GM19239 (cell line): ENCODE data around the gene XAB2.

Experiments
- DNase-seq: peaks from one replicate; pipeline ENCODE4 v3.0.0; 2011; ENCODE audit warnings: low spot score; ENCODE audit not compliant: insufficient read length
- FAIRE-seq: peaks from 2 replicates; lab custom pipeline; 2011; peaks lifted over from hg19 to GRCh38; lab: Jason Lieb, UNC

The XAB2 gene

GRCh38 chr19:7636317-7636690 is 7.0 kb upstream of the XAB2 start:
- DNase-seq (no peak), FAIRE-seq (no peak)

GRCh38 chr19:7635670-7636069 is 6.3 kb upstream of the XAB2 start:
- FAIRE-seq, result no peak
- DNase-seq, result no peak

- no peak for FAIRE-seq
- DNase-seq, result no peak
Observed at GRCh38 chr19:7633698-7634097, 4.4 kb upstream of the XAB2 start, which contains the start of gene PCP2. Gene PCP2 (minus strand): TSS chr19:7633719. CDS start chr19:7633457, 262 bp downstream.

- DNase-seq, result no peak
Observed at GRCh38 chr19:7632340-7633203, 3.2 kb upstream of the XAB2 start.

GRCh38 chr19:7631577-7631976 is 2.2 kb upstream of the XAB2 start:
- DNase-seq (no peak), FAIRE-seq (no peak)

More at GRCh38 chr19:7632340-7633203, 3.2 kb upstream of the XAB2 start:
- FAIRE-seq, result no peak

GRCh38 chr19:7628589-7629311 is 595 bp downstream of the XAB2 start:
- DNase-seq (no peak), FAIRE-seq (peak; percentile 75)

GRCh38 chr19:7627166-7627565 is 2.2 kb downstream of the XAB2 start:
- FAIRE-seq (no peak), DNase-seq (no peak)

GRCh38 chr19:7625763-7626372 is 3.5 kb downstream of the XAB2 start:
- FAIRE-seq (no peak), DNase-seq (no peak)

- no peak for FAIRE-seq
- no peak for DNase-seq
Observed at GRCh38 chr19:7624810-7625209, 4.5 kb downstream of the XAB2 start.

GRCh38 chr19:7623725-7624603 is 5.4 kb downstream of the XAB2 start:
- DNase-seq (no peak), FAIRE-seq (no peak)

GRCh38 chr19:7622933-7623685 is 6.2 kb downstream of the XAB2 start:
- FAIRE-seq (no peak), DNase-seq (no peak)

GRCh38 chr19:7620442-7621412 is 8.6 kb downstream of the XAB2 start:
- FAIRE-seq (no peak), DNase-seq (no peak)

GRCh38 chr19:7619671-7620441 is 9.5 kb downstream of the XAB2 start:
- no peak for FAIRE-seq
- DNase-seq, result no peak

- DNase-seq (no peak), FAIRE-seq (no peak)
Observed at GRCh38 chr19:7618771-7619510, 10.4 kb downstream of the XAB2 start.

- no peak for FAIRE-seq
- DNase-seq, result no peak
Observed at GRCh38 chr19:7618348-7618747, 11.0 kb downstream of the XAB2 start.

GRCh38 chr19:7617735-7618134 is 11.6 kb downstream of the XAB2 start:
- DNase-seq (no peak), FAIRE-seq (no peak)

GRCh38 chr19:7617172-7617571 is 12.2 kb downstream of the XAB2 start:
- DNase-seq (no peak), FAIRE-seq (no peak)
